Neural cell (in vitro differentiated cells): Measurements from ENCODE around the gene USP10.

ENCODE experiments used
- EP300 ChIP-seq: fragments of 450-650 bp; conservative IDR thresholded peaks from 2 replicates; pipeline ENCODE4 v1.6.1; 2014; ENCODE audit warnings: antibody characterized with exemption, mild to moderate bottlenecking, moderate library complexity; ENCODE audit not compliant: poor library complexity, severe bottlenecking
- POLR2AphosphoS5 ChIP-seq: IDR thresholded peaks from 2 replicates; pipeline ENCODE4 v1.6.1; 2012
- RAD21 ChIP-seq: fragments of 450-650 bp; conservative IDR thresholded peaks from 2 replicates; pipeline ENCODE4 v1.6.1; 2014; ENCODE audit warnings: antibody characterized with exemption, mild to moderate bottlenecking, moderate library complexity
- TF ChIP-seq, protein P1 (sequence below): fragments of 450-650 bp; IDR thresholded peaks from 2 replicates; pipeline ENCODE4 v1.5.1; 2014; ENCODE audit warnings: antibody characterized with exemption, mild to moderate bottlenecking, moderate library complexity; ENCODE audit not compliant: poor library complexity, severe bottlenecking

DNA sequence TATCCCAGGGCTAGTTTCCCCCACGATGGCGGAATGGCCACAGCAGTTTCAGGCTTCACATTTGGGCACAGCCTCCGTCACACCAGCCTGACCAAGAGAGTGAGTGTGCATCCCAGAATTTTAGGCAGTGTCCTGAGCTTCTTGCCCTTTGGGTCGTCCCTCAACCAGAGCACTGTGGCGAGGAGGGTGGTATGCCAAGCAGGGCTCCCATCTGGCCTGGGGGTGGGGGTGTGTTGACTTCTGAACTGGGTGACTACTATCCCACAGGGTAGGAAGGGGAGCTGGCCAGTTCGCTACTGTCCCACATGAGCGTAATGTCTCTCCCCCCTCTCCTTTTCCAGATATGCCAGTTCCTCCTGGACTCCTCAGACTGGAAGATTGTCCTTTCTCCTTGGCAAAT is 16.1 kb downstream of the USP10 start:
- no peak for TF ChIP-seq POLR2AphosphoS5
- no peak for TF ChIP-seq EP300
- TF ChIP-seq, protein P1, sequence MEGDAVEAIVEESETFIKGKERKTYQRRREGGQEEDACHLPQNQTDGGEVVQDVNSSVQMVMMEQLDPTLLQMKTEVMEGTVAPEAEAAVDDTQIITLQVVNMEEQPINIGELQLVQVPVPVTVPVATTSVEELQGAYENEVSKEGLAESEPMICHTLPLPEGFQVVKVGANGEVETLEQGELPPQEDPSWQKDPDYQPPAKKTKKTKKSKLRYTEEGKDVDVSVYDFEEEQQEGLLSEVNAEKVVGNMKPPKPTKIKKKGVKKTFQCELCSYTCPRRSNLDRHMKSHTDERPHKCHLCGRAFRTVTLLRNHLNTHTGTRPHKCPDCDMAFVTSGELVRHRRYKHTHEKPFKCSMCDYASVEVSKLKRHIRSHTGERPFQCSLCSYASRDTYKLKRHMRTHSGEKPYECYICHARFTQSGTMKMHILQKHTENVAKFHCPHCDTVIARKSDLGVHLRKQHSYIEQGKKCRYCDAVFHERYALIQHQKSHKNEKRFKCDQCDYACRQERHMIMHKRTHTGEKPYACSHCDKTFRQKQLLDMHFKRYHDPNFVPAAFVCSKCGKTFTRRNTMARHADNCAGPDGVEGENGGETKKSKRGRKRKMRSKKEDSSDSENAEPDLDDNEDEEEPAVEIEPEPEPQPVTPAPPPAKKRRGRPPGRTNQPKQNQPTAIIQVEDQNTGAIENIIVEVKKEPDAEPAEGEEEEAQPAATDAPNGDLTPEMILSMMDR: no peak
- TF ChIP-seq RAD21: no peak
